COLO829 (cell line): ENCODE data around the gene THAP3.
"Not testable (repeated sequence)": the region's sequence is repeated elsewhere in the genome, so short reads cannot be mapped to it uniquely, and the experiment has no call there.

Source experiments
- DNase-seq: peaks from one replicate; pipeline ENCODE4 v3.0.0; 2012; ENCODE audit warnings: low spot score

The THAP3 gene

GRCh38 chr1:6591222-6591621 lies 33.4 kb upstream of the THAP3 start:
- DNase-seq = no peak

- no peak for DNase-seq
These were observed 33.0 kb upstream of the THAP3 start for GRCh38 chr1:6591644-6592043.

- DNase-seq = no peak
These were observed 32.2 kb upstream of the THAP3 start for GRCh38 chr1:6592441-6592840.

- no peak for DNase-seq
These were observed 31.6 kb upstream of the THAP3 start for GRCh38 chr1:6592865-6593593.

GRCh38 chr1:6593810-6594209 lies 30.9 kb upstream of the THAP3 start:
- DNase-seq = no peak

GRCh38 chr1:6594977-6595740 lies 29.5 kb upstream of the THAP3 start:
- DNase-seq = no peak

- no peak for DNase-seq
These were observed 28.3 kb upstream of the THAP3 start for GRCh38 chr1:6596351-6596750.

- no peak for DNase-seq
These were observed 27.5 kb upstream of the THAP3 start for GRCh38 chr1:6596886-6597776.

- DNase-seq = no peak
These were observed 26.9 kb upstream of the THAP3 start for GRCh38 chr1:6597777-6598131.

- DNase-seq = no peak
These were observed 25.3 kb upstream of the THAP3 start for GRCh38 chr1:6599141-6599975.

GRCh38 chr1:6599991-6600390 lies 24.7 kb upstream of the THAP3 start:
- DNase-seq = not testable (repeated sequence)

- no peak for DNase-seq
These were observed 24.1 kb upstream of the THAP3 start for GRCh38 chr1:6600410-6601048.

GRCh38 chr1:6601049-6601922 lies 23.4 kb upstream of the THAP3 start:
- DNase-seq = peak; percentile 61

- no peak for DNase-seq
These were observed 22.6 kb upstream of the THAP3 start for GRCh38 chr1:6601923-6602668.

- DNase-seq = peak; percentile 80
These were observed 21.9 kb upstream of the THAP3 start, which contains the start of gene KLHL21 for GRCh38 chr1:6602669-6603237. TSS of gene KLHL21 (minus strand) at chr1:6602869. CDS start at chr1:6602817, 52 bp downstream.

- peak; percentile 89 for DNase-seq
These were observed 21.3 kb upstream of the THAP3 start for GRCh38 chr1:6603238-6603914.

- peak; percentile 44 for DNase-seq
These were observed 20.6 kb upstream of the THAP3 start for GRCh38 chr1:6603915-6604558.
